OCI-LY7 (cell line): ENCODE measurements around the gene IGF2.

Experiments used
- CTCF ChIP-seq: fragments of 200-600 bp; sonication (generic); conservative IDR thresholded peaks from 2 replicates; pipeline ENCODE4 v1.5.1; 2014; ENCODE audit warnings: mild to moderate bottlenecking, antibody characterized with exemption, low read length, moderate library complexity, mixed read lengths
- EZH2phosphoT487 ChIP-seq: fragments of 200-600 bp; sonication (generic); IDR thresholded peaks from 2 replicates; pipeline ENCODE4 v1.6.1; 2018; ENCODE audit warnings: low read depth, borderline replicate concordance, mild to moderate bottlenecking, mixed run types, antibody characterized with exemption, low read length, moderate library complexity, mixed read lengths

- TF ChIP-seq CTCF, result no peak
- no peak for TF ChIP-seq EZH2phosphoT487
Measured at GRCh38 chr11:2100361-2101170, 38.6 kb downstream of the IGF2 start.
